MG63 (cell line): ENCODE measurements around the gene EPN2. TPM values are rescaled to one million over a fixed set of nuclear protein-coding genes. Genes with fewer than 3 reads are reported as not detected.

ENCODE experiments used
- DNase-seq: peaks from one replicate; pipeline ENCODE4 v3.0.0-alpha.2; 2020
- H3K27me3 ChIP-seq: fragments of 250-450 bp; sonication (Bioruptor Pico); 2 replicates; pipeline ENCODE4 v1.5.1; 2020; ENCODE audit warnings: mild to moderate bottlenecking, moderate library complexity
- H3K36me3 ChIP-seq: fragments of 250-450 bp; sonication (Bioruptor Pico); 2 replicates; pipeline ENCODE4 v1.5.1; 2020; ENCODE audit warnings: mild to moderate bottlenecking, moderate library complexity
- H3K4me3 ChIP-seq: fragments of 250-450 bp; sonication (Bioruptor Pico); 2 replicates; pipeline ENCODE4 v1.5.1; 2020; ENCODE audit warnings: mild to moderate bottlenecking, moderate library complexity
- H3K9me3 ChIP-seq: fragments of 250-450 bp; sonication (Bioruptor Pico); 2 replicates; pipeline ENCODE4 v1.5.1; 2020; ENCODE audit warnings: mild to moderate bottlenecking, moderate library complexity
- total RNA-seq: library from RNA; depleted of rRNA; stranded (reverse); fragments of >200 nt; shearing (Covaris generic); gene quantifications from 2 replicates; pipeline ENCODE4 v1.2.3, GENCODE V29; 2014; ENCODE audit warnings: low replicate concordance

EPN2 gene
- total RNA-seq, 1 experiment from 2014 or later = 16.4 TPM

GRCh38 chr17:19296786-19297778 lies 59.9 kb downstream of the EPN2 start:
- DNase-seq = no peak
- no peaks in the 10 kb centered on the region for H3K36me3 ChIP-seq
- no peaks in the 10 kb centered on the region for H3K9me3 ChIP-seq
- no peak overlapping the region for H3K4me3 ChIP-seq
- H3K27me3 ChIP-seq = no peaks in the 10 kb centered on the region

- H3K27me3 ChIP-seq = no peaks in the 10 kb centered on the region
- no peaks in the 10 kb centered on the region for H3K9me3 ChIP-seq
- no peak overlapping the region for H3K4me3 ChIP-seq
- H3K36me3 ChIP-seq = no peaks in the 10 kb centered on the region
- no peak for DNase-seq
Measured at GRCh38 chr17:19298569-19299213, 61.5 kb downstream of the EPN2 start.

GRCh38 chr17:19299214-19299747 lies 62.1 kb downstream of the EPN2 start:
- Histone ChIP-seq H3K4me3 (no peak overlapping the region), H3K9me3 (no peaks in the 10 kb centered on the region), H3K27me3 (no peaks in the 10 kb centered on the region), H3K36me3 (no peaks in the 10 kb centered on the region)
- DNase-seq = no peak

- no peaks in the 10 kb centered on the region for H3K36me3 ChIP-seq
- DNase-seq = no peak
- no peaks in the 10 kb centered on the region for H3K27me3 ChIP-seq
- no peaks in the 10 kb centered on the region for H3K9me3 ChIP-seq
- H3K4me3 ChIP-seq = no peak overlapping the region
Measured at GRCh38 chr17:19299866-19300265, 62.7 kb downstream of the EPN2 start.

GRCh38 chr17:19301274-19301951 lies 64.2 kb downstream of the EPN2 start:
- no peak overlapping the region for H3K4me3 ChIP-seq
- no peaks in the 10 kb centered on the region for H3K27me3 ChIP-seq
- no peaks in the 10 kb centered on the region for H3K9me3 ChIP-seq
- DNase-seq = no peak
- no peaks in the 10 kb centered on the region for H3K36me3 ChIP-seq

- DNase-seq = no peak
- no peaks in the 10 kb centered on the region for H3K36me3 ChIP-seq
- no peaks in the 10 kb centered on the region for H3K27me3 ChIP-seq
- no peak overlapping the region for H3K4me3 ChIP-seq
- H3K9me3 ChIP-seq = no peaks in the 10 kb centered on the region
Measured at GRCh38 chr17:19301973-19302372, 64.8 kb downstream of the EPN2 start.

- no peak overlapping the region for H3K4me3 ChIP-seq
- no peaks in the 10 kb centered on the region for H3K27me3 ChIP-seq
- DNase-seq = no peak
- no peaks in the 10 kb centered on the region for H3K9me3 ChIP-seq
- no peaks in the 10 kb centered on the region for H3K36me3 ChIP-seq
Measured at GRCh38 chr17:19302791-19303331, 65.7 kb downstream of the EPN2 start.

- DNase-seq = no peak
- H3K27me3 ChIP-seq = no peaks in the 10 kb centered on the region
Measured at GRCh38 chr17:19303367-19303776, 66.2 kb downstream of the EPN2 start.

GRCh38 chr17:19304209-19304608 lies 67.0 kb downstream of the EPN2 start:
- Histone ChIP-seq H3K36me3 (no peaks in the 10 kb centered on the region), H3K4me3 (no peak overlapping the region), H3K27me3 (no peaks in the 10 kb centered on the region), H3K9me3 (no peaks in the 10 kb centered on the region)
- no peak for DNase-seq

More at GRCh38 chr17:19303367-19303776, 66.2 kb downstream of the EPN2 start:
- Histone ChIP-seq H3K36me3 (no peaks in the 10 kb centered on the region), H3K4me3 (no peak overlapping the region), H3K9me3 (no peaks in the 10 kb centered on the region)

GRCh38 chr17:19304751-19305150 lies 67.6 kb downstream of the EPN2 start:
- no peak for DNase-seq
- no peaks in the 10 kb centered on the region for H3K36me3 ChIP-seq
- H3K9me3 ChIP-seq = no peaks in the 10 kb centered on the region
- no peak overlapping the region for H3K4me3 ChIP-seq
- no peaks in the 10 kb centered on the region for H3K27me3 ChIP-seq

- no peak for DNase-seq
- Histone ChIP-seq H3K36me3 (no peaks in the 10 kb centered on the region), H3K4me3 (no peak overlapping the region), H3K27me3 (no peaks in the 10 kb centered on the region), H3K9me3 (no peaks in the 10 kb centered on the region)
Measured at GRCh38 chr17:19305256-19305655, 68.1 kb downstream of the EPN2 start.

- Histone ChIP-seq H3K4me3 (no peak overlapping the region), H3K27me3 (no peaks in the 10 kb centered on the region), H3K9me3 (no peaks in the 10 kb centered on the region), H3K36me3 (no peaks in the 10 kb centered on the region)
- DNase-seq = no peak
Measured at GRCh38 chr17:19305761-19306159, 68.6 kb downstream of the EPN2 start.

- DNase-seq = no peak
- Histone ChIP-seq H3K27me3 (no peaks in the 10 kb centered on the region), H3K9me3 (no peaks in the 10 kb centered on the region), H3K4me3 (no peak overlapping the region), H3K36me3 (no peaks in the 10 kb centered on the region)
Measured at GRCh38 chr17:19306160-19307111, 69.3 kb downstream of the EPN2 start.

GRCh38 chr17:19307521-19307920 lies 70.4 kb downstream of the EPN2 start:
- Histone ChIP-seq H3K9me3 (no peaks in the 10 kb centered on the region), H3K4me3 (no peak overlapping the region), H3K36me3 (peaks cover 6% of the 10 kb centered on the region), H3K27me3 (no peaks in the 10 kb centered on the region)
- no peak for DNase-seq

GRCh38 chr17:19308398-19308797 lies 71.2 kb downstream of the EPN2 start:
- no peak overlapping the region for H3K4me3 ChIP-seq

GRCh38 chr17:19309701-19310100 lies 72.5 kb downstream of the EPN2 start:
- H3K36me3 ChIP-seq = peaks cover 6% of the 10 kb centered on the region
- H3K27me3 ChIP-seq = no peaks in the 10 kb centered on the region
- no peak for DNase-seq
- no peak overlapping the region for H3K4me3 ChIP-seq
- no peaks in the 10 kb centered on the region for H3K9me3 ChIP-seq

More at GRCh38 chr17:19308398-19308797, 71.2 kb downstream of the EPN2 start:
- Histone ChIP-seq H3K27me3 (no peaks in the 10 kb centered on the region), H3K36me3 (peaks cover 6% of the 10 kb centered on the region), H3K9me3 (no peaks in the 10 kb centered on the region)
- DNase-seq = no peak
